Epidermal melanocyte (primary cell): ENCODE results near the gene OR6S1.
A peak's percentile ranks its signal among the peaks of the same experiment; 100 is the strongest.
"Not testable (repeated sequence)": the region's sequence is repeated elsewhere in the genome, so short reads cannot be mapped to it uniquely, and the experiment has no call there.

Experiments used
- DNase-seq: peaks from one replicate; pipeline ENCODE4 v3.0.0; 2011; ENCODE audit warnings: low spot score; ENCODE audit not compliant: insufficient read length

OR6S1 gene

DNA sequence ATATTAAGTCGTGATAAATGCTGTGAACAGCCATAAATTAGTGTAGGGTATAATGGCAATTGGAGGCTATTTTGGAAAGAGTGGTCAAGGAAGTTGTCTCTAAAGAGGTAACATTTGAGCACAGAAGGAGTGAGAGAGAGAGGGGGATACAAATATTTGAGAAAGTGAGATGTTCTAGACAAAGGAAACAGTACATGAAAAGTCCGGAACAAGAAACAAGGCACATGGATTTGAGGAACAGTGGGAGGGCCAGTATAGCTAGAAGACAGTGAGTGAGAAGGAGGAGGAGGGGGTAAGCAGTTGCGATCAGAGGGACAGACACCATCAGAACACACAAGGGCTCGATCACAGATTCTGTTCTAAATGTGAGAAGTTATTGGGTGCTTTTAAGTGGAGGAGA lies 30.2 kb downstream of the OR6S1 start:
- no peak for DNase-seq

DNA sequence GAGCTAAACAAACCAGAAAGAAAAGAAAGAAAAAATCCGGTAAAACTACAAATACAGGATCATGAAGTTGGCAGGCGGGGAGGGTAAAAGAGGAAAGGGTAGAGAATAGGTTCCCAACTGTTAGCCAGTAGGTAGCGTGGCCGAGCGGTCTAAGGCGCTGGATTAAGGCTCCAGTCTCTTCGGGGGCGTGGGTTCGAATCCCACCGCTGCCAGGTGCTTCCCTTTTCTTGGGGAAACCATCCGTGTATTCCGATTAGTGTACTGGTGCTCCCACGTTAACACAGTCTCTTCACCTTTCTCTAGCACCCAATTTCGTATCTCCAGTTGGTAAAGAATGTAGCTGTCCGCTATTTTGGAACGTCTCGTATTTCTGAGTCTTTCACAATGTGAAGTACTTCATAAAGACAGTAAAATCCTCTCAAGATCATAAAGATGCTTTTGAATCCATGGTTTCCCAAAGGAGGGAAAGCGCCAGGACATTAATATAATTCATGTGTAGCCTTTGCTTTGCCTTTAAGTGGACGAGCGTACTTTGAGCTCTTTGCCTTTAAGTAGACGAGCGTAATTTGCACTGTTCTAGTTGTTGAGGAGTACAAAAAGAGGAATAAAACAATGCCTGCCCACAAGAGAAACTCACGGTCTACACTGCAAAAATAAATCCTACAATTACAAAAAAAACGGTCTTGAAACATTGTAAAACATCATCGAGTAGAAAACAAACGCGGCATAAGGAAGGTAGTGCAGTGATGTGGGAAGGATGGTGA lies 31.3 kb downstream of the OR6S1 start:
- no peak for DNase-seq

DNA sequence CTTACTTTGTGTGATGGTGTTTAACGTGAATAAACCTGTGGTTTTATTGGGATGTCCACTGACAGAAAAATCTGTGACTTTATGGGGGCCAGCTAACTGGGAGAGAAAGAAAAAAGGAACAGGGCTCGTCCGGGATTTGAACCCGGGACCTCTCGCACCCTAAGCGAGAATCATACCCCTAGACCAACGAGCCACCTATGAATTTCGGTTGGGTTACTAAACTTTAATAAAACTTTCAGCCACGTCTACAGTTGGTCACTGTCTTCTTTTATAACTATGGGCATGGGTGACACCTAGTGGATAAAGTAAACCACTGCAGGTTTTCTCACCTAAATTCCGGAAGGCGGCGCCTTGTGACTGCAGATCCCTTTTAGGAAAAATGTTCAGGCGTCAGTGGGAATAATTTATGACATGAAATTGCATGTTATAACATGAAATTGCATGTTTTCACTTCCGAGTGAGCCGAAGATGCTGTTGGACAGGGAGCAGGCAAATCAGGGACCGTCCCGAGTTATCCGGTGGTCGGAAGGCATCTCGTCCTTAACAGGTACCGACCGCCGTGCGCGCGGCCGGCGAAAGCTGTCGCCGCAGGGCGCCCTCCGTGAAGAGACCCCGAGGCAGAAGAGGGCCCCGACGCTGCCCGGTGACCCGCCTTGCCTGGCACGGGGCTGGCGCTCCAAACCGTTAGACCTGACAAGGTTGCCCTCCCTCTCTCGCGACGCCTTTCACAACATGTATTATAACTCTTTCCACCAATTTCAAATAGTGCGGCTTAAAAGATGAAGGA lies 32.1 kb downstream of the OR6S1 start:
- peak; percentile 67 for DNase-seq

DNA sequence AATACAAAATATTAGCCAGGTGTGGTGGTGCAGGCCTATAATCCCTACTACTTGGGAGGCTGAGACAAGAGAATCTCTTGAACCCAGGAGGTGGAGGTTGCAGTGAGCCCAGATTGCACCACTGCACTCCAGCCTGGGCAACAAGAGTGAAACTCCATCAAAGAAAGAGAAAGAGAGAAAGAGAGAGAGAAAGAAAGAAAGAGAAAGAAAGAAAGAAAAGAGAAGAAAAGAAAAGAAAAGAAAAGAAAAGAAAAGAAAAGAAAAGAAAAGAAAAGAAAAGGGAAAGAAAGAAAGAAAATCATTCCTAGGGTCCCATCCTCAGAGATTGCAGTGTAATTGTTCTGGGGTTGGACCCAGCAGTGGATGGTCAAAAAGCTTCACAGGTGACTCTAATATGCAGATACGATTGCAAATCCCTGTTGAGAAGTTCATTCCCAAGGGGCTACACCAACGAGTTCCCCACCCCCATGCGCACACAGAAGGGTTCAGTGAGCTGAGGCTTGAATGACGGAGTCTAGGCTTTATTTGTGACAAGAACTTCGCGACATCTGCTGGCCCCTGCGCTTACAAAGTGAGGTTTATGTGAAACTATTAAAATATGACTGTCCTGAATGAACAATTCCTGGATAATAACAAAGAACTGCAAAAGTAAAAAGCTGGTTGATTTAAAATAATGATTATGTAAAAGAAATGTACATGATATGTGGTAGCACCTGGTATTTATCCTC lies 32.9 kb downstream of the OR6S1 start:
- no peak for DNase-seq

DNA sequence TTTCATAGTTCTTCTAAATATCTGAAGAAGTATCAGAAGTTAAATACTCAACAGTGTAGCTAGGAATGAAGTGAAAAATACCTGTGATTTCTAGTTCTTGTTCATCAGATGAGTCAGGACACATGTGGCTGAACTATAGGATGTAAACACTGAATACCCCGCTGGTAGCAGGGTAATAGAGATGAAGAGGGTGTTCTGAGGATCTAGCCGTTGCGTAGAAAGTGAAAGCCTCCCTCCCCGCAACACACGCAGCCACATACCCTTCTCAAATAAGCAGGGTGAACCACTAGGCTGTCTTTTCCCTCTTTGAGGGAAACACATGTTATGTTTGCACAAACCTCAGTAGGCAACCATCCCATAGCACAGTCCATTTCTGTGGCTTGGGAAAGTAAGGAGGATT lies 33.9 kb downstream of the OR6S1 start:
- no peak for DNase-seq

DNA sequence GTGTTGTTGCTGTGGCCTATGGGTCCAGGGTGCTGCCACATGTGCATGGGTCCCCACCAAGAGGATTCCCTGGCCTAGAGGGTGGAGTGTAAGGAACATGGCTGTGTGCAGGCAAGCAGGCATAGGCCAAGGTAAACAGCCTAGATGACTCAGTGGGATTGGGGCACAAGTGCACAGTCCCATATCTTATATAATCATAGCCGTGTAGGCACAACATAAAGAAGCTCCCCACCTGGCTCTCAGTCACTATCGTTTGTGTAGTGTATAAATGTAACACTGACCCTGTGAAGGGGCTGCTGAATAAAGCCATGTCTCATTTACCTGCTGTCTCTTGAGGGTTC lies 34.6 kb downstream of the OR6S1 start:
- no peak for DNase-seq

DNA sequence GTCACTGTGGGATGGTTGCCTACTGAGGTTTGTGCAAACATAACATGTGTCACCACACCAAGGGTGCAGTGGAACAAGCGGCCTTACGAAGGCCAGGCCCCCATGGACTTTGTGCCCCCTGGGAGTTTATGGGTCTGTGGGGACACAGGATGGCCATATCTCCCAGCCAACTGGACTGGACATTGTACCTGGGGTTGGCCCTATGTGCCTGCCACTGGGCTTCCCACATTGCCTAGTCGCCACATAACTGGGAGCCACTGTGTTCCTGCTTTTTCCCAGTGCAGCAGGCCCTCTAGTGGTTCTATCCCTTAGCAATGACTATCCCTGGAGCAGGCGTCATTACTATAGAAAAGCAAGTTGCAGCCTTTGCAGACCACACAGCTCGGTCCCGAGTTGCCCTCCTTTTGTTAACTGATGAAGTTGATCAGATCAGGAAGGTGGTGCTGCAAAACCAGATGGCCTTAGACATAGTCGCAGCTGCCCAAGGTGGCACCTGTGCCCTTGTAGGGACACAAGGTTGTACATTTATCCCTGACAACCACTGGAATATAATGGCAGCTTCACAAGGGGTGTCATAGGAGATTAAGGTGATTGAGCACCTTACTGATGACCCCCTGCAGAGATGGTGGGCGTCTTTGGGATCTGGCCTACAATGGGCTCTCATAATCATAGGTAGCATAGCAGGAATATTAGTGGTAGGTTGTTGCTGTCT lies 35.1 kb downstream of the OR6S1 start:
- DNase-seq, result no peak

DNA sequence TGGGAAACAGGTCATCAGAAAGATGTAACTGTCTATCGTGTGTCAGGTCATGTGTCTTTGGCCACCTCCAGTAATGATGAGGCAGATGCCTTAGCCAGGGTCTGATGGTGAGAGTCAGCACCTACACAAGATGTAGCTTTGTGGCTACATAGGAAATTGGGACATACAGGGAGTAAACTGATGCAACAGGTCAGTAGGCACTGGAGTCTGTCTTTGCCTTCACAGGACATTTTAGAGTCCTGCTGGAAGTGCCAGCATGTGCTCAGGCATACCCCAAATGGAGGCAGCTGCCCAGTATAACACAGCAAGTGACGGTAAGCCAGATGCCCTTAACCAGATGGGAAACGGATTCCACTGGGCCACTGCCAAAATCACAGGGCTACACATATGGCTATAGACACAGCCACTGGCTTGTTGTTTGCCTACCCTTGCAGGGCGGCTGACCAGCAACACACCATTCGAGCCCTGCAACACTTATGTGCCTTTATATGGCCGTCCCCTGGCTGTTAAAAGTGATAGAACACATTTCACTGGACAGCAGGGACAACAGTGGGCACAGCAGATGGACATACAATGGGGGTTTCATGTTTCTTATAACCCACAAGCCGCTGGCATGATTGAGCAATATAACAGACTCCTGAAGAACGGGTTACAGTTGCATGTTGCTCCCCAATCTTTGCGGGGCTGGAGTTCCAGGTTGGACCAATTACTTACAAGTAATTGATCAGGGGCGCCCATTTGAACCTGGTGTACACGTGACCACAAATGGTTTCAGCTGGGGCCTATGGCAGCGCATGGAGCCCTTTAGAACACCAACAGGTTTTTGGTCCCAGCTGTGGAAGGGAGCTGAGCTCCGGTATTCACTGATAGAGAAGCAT lies 37.4 kb downstream of the OR6S1 start:
- DNase-seq, result no peak

DNA sequence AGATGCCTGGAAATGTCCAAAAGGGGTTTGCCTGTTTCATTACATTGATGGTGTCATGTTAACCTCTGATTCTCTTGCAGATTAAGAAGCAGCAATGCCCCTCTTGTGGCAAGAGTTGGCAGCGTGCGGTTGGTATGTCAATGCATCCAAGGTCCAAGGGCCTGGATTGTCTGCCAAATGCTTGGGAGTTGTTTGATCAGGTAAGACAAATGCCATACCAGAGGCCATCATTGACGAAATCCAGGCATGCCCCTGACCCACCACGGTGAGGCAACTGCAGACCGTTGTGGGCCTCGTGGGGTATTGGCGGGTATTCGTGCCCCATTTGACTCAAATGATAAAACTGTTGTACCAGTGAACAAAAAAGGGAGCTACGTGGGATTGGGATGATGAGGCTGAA lies 38.9 kb downstream of the OR6S1 start:
- DNase-seq, result no peak

DNA sequence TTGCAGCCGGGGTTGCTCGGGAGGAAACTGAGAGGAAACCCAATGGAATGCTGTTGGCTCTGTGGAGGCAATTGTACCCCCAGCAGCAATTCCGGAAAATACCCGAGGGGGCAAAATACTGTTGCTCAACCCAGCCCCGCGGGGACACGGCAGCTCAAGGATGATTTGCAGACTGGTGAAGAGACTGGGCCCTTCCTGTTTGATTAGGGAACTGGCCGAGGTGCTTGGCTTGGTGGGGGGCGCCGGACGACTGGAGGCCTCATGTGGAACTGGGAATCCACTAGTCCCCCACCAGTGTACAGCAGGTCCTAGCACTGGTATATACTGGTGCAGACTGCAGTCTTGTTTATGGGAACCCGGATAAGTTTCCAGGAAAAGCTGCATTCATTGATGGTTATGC lies 40.0 kb downstream of the OR6S1 start:
- DNase-seq, result no peak

DNA sequence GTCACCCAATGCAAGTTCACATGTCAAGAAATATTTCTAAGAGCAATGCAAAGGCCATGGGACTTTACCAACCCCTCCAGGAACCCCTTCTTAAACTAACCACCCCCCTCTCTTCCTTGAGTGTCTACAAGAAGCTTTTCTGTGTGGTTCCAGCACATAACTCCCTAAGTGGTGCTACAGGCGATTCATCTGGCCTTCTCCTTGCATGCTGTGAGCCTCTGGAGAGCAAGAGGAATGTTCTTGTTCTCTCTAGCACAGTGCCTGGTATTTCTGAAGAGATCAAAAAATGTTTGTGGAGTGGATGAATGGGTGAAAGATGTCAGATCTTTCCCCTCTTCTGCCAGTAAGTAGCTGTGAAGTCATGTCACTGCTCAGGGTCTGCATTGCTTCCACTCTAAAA lies 44.4 kb downstream of the OR6S1 start:
- no peak for DNase-seq

DNA sequence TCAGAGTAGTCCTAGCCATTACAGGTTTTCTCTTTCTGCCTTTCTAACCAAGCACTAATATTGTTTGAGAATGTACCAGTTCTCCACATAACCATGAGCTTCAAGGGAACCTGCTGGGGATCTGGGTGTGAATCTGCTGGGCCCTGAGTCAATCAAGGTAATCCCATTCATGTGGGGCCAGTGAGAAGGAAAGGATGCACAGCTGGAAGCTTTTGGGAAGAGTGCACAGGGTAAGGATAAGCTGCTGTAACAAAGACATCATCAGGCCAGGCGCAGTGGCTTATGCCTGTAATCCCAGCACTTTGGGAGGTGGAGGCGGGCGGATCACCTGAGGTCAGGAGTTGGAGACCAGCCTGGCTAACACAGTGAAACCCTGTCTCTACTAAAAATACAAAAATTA lies 45.8 kb downstream of the OR6S1 start:
- not testable (repeated sequence) for DNase-seq

DNA sequence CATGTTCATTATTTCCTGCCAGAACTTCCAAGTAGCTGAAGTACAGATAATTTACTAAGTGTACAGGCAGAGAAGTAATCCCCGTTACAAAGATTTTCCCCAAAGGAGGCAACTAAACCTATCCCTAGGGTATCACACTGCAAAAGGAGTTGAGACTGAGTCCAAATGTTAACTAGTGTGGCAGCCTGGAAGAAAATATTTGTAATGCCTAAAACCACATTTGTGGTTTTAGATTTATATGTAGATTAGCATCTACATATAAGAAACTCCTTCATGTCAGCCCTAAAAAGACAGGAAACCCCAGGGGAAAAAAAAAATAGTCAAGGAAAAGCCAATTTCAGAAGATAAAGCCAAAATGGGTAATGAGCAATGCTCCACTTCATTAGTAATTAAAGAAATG lies 48.9 kb downstream of the OR6S1 start:
- DNase-seq, result no peak

DNA sequence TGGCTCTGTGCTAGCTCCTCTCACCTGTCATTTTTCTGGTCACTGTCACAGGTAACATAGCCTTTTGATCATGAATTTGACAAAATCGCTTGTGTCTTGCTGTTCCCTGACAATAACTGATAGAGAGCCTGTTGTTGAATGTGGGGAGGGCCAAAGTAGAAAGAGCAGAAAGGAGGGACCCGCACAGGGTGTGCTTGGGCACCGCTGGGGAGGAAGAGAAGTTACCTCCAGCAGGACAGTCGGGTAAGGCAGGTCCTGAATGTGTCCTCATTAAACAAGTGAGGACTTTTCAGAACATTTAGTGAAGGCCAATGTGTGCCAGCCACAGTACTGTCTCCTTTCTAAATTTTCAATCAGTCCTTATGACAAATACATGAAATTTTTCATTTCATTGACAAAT lies 50.3 kb downstream of the OR6S1 start, which contains the start of gene RNASE12:
Gene RNASE12 (minus strand): TSS at position 142 of the 400 bp plus-strand sequence. CDS start 653 bp downstream, outside the sequence.
- DNase-seq, result no peak
